Iris pigment epithelial cell (primary cell): ENCODE measurements around the gene FGGY.
"Not testable (repeated sequence)": the region's sequence is repeated elsewhere in the genome, so short reads cannot be mapped to it uniquely, and the experiment has no call there.

ENCODE experiments used
- DNase-seq: peaks from one replicate; pipeline ENCODE4 v3.0.0-alpha.2; 2011; ENCODE audit warnings: low read depth

Gene FGGY

DNA sequence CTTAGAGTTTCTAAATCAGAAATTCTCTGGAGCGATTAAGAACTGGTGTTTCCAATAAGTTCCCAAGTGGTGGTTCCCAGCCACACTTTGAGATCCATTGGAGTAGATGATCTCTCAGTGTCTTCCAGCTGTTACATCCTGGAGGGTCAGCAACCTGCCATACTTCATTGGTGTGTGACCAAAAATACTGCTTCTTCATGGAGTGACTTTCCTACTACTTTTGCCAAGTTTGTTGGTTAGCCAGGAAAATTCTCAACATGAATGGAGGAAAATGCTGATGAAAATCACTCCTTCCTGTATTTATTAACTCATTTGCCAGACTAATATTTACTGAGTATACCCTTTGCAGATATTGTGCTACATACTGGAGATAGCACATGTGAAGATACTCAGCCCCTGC is 186.1 kb downstream of the FGGY start:
- no peak for DNase-seq

DNA sequence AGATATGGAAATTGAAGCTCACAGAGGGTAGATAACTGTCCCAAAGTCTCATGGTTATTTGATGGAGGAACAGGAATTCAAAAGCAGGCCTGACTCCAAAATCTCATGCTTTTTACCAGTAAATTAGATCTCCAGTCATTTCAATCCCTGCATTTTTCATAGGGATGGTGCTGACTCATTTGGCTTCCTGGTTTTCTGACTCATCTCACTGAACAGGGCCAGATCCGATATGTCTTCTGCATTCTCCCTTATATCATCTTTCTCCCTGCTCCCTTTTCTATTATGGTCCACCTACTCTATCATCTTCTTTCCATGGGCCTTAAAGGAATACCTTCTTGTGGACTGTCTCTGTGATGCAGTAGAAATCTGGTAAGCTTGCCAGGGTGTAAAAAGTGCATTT is 187.2 kb downstream of the FGGY start:
- peak; percentile 86 for DNase-seq

GRCh38 chr1:59485171-59485570 is 188.3 kb downstream of the FGGY start:
- no peak for DNase-seq

DNA sequence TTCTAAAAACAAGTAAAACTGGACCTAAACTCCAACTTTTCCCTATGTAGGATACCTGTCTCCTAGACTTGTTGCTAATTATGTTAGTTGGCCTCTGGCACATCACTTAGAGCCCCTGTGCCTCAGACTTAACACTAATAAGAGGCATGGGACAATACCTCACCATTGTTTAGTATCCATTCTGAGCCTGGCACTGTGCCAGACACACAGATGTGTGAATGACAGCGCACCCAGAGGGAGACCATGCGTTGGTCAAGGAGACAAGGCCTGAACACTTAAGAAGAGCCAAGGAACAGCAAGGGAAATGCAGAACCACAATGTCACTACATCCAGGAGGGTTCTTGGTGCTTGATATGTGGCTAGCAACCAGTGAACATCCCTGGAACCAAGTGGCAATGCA is 189.1 kb downstream of the FGGY start:
- DNase-seq, result no peak

DNA sequence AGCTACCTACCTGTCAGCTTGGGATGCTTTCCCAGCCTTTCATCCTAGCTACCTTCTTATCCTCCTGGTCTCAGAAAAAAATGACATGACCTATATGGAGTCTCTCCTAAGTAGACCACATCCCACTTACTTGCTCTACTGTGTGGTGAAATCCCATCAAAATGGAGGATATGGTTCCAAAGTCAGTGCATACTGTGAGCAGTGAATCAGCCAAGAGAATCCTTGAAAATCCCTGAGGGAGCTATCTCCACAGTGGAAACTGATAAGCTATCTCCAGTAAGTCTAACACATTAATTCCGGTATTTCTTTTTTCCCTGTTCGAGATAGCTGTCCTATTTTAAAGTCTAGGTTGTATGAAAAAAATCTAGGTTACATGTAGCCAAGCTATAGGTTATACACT is 189.7 kb downstream of the FGGY start:
- peak; percentile 16 for DNase-seq

- DNase-seq, result peak; percentile 79
Observed at GRCh38 chr1:59487335-59488031, 190.6 kb downstream of the FGGY start.

DNA sequence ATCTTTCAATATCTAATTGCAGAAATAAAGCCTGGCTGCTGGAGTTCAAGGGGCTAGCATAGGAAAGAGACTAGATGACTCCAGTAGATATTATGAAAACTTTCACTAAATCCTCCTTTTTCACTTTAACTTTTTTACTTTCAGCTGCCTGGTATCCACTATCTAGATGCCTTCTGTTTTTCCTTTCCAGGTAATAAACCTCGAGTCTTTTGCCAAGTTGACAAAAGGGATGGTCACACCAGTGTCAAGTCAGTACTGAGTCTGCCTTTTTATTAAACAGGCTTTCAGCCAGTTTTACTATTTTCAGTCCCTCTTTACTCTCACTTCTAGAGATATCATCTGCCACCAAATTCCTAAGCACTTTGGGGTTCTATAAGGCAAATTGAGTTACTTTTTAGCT is 195.6 kb downstream of the FGGY start:
- DNase-seq, result no peak

DNA sequence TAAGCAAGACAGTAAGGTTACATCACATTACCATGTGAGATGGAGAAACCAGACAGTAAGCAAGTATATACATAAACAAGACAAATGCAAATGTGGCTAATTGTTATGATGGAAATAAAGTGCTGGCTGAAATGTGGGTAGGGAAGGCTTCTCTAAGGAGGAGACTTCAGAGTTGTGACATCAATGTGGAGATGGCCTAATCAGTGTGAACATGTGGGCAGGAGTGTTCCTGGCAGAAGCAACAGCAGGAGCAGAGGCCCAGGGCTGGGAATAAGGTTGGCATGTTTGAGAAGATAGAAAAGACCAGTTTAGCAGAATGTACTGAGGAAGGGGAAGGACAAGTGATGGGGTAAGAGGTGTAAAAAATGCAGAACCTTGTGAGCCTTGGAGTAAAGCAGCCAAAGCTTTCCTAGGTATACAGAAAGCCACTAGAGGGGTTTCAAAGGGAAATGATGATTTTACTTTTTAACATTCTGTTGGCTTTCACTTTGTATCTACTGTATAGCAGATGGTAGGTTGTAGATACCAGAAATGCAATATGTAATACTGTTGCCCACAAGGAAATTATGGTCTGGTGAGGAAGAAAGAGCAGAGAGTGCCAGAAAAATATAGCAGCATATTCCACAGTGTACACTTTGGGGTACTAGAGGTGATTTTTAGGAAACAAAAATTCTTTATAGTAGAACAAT is 197.4 kb downstream of the FGGY start:
- DNase-seq, result peak; percentile 29

GRCh38 chr1:59496156-59496555 is 199.3 kb downstream of the FGGY start:
- DNase-seq, result not testable (repeated sequence)

DNA sequence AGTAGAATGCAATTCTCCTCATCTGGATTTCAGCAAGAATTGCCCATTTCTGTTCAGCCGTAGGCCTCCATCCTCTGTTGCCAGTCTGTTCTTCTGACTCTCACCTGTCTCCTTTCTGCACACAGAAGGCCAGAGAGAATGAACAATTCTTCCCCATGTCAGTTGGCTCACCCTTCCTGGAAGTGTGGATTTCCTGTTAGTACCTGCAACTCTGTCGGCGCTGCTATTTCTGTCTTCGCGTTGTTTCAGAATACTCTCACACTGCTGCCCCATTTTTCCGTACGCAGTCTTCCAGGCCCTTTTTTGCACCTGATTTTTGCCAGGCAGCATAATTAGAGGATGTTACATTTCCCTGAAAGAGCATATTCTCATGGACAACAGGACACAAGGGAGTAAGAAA is 200.7 kb downstream of the FGGY start:
- no peak for DNase-seq

DNA sequence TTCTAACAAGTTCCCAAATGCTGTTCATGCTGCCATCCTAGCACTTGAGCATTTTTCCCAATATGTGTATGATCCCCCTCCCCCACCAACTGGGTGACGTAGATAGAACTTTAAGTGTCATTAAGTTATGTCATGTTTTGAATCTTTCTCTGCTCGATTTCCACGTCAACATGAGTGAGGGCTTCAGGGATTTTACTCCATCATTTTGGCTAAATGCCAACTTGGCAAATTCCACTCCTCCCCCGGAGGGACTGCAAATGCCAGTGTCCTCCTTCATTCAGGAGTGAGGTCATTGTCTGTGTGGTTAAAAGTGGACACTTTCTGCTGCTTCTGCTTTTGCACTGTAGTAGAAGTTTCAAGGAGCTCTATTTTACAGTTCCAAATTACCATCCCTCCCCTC is 201.7 kb downstream of the FGGY start:
- DNase-seq, result peak; percentile 26

DNA sequence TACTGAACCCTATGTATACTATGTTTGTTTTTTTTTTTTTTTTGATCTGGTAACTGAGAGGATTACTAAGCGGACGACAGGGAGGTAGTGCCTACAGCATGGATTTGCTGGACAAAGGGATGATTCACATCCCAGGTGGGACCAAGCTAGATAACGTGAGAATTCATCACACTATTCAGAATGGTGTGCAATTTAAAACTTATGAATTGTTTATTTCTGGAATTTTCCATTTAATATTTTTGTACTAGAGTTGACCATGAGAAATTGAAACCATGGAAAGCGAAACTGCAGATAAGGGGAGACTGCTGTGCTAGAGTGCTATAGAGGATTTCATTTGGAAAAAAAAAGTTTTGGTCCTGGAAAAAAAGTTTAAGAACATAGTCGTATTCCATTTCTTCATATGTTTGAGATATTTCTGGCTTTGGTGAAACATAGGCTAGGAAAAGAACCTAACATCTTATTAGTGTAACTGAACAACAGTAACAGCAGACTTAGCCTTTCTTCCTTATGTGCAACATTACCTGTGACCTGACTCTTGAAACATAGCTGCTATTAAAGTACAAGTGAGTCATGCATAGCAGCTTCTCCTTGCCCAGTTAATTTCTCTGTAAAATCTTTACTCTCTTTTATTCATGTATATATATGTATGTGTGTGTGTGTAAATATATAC is 202.5 kb downstream of the FGGY start:
- peak; percentile 41 for DNase-seq

GRCh38 chr1:59499943-59500569 is 203.2 kb downstream of the FGGY start:
- DNase-seq, result no peak

DNA sequence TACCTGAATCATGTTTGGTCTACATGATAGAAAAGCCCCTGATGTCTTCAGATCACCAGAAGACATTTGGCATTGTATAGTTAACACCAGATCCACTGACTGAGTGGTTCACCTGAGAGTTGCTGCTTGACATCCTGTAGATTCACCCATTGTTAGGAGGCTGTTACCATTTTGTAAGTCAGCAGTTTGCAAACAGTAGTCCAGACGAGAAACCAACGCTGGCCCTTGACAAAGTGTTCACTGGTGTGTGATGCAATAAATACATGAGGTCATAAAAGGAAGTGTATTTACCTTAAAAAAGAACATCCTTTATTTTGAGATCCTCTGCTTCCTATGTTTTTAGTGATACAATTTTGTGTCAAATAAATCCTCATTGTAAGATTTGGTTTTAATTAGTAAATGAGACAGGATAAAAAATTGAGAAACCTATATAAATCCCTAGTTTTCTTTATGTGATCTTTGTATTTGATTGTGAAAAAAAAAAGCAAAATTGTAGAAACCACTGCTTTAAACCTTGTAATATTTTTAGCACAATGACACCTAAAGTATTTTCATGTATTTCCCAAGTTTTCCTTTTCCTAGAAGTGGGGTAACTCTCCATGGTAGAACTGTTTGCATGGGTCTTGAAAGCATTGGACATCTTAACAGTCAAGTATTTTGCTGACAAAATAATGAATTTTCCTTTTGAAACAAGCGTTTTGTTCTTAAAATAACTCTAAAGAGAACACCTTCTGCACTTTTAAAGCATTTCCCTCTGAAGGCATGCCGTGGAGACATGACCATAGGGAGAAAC is 204.3 kb downstream of the FGGY start:
- peak; percentile 29 for DNase-seq

DNA sequence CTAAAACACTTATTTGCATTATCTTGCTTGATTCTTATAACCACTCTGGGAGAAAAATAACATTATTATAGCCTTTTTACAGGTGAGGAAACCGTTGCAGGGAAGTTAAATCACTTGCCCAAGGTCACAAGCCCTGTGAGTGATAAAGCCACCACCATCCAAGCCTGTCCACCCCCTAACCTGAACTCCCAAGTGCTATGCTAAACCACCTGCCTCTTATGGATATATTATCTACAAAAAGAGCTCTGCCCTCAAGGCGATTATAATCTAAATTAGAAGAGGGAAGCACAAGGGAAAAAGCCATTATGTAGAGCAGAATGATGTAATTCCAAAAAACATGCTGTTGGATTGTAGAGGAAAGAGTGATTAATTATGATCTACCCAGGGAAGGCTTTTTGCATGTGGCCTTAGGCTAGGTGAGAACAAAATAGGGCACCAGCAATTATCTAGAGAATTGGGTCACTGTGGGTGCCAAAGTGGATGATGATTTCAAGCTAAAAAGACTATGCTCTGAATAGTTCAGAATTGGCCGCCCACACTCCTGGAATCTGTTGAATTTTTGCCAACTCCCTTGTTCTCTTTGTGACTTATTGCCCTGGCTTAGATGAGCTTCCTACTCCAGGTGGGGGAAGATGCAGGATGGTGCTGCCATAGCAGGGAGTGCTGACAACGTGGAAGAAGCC is 205.3 kb downstream of the FGGY start:
- peak; percentile 36 for DNase-seq

- DNase-seq, result no peak
Observed at GRCh38 chr1:59504276-59504675, 207.4 kb downstream of the FGGY start.

- no peak for DNase-seq
Observed at GRCh38 chr1:59505596-59506028, 208.7 kb downstream of the FGGY start.

DNA sequence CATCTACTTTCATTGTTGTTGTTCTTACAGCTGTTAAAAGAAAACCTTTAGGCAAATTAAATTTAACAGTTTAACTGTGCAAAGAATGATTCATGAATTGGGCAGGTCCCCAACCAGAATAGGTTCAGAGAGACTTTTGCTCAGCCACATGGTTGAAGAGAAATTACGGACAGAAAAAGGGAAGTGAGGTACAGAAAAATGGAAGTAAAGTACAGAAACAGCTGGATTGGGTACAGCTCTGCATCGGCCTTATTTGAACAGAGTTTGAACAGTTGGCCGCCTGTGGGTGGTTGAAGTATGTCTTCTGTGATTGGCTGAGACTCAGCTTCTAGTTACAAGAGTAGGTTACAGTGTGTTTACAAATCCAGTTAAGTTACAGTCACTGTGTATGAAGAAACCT is 210.1 kb downstream of the FGGY start:
- peak; percentile 67 for DNase-seq

DNA sequence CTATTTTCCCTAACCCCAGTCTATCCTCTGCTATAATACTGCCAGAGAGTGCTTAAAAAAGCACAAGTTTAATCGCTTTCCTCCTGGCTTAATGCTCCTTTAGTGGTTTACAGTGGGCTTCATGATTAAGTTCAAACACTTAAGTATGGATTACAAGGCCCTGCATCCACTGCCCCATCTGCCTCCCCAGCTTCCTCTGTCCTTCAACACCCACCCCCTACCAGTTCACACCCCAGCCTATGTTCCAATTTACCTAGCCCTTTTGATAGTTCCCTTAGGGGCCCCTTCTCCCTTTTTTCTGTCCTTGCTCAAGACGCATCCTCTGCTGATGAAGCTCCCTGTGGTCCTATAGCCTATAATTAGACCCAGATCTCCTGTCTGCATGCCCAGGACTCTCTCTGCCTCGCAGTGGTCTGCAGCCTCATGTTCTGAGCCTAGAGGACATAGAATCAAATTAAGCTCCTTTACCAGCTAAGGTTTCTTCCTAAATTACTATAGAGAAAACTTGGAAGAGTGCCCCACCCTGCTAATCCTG is 212.5 kb downstream of the FGGY start:
- no peak for DNase-seq

GRCh38 chr1:59510249-59510648 is 213.4 kb downstream of the FGGY start:
- no peak for DNase-seq
